ENCODE data around the gene TRIB2.

DNA sequence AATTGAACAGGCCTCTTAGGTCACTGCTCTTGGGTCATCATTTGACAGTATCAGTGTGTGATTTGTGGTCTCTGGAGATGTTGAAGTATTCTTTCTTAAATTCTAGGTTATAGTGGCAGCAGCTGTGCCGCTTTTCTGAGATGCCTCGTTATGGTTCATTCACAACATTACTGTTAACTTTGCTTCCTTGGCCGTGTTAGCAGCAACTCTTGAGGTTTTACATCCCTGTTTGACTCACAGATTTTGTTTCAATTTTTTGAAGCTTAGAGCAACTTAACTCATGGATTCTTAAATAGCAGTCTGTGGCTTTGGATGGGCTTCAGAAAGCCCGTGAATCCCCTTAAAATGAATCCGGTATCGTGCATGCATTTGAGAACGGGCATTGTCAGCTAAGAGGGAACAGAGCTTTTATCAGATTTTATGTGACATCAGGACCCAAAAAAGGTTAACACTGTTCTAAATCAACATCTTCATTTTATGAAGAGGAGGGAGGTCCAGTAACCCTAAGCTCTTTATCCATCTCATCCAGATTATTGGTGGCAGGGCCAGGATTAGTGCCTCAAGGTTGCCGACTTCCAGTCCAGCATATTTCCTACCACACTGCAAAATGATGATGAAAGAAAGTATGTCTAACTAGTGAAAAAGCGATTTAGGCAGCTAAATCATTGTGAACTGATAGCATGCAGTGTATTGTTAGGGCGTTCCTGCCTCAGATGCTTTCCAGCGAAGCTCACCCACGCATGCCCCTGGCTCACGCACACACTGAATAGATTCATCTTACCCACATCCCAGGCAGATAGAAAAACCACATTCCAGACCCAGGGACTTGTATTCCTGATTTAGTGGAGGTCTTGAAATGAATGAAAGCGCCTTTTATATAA, 5.1 kb downstream of the TRIB2 start:
- TF ChIP-seq, protein P1, sequence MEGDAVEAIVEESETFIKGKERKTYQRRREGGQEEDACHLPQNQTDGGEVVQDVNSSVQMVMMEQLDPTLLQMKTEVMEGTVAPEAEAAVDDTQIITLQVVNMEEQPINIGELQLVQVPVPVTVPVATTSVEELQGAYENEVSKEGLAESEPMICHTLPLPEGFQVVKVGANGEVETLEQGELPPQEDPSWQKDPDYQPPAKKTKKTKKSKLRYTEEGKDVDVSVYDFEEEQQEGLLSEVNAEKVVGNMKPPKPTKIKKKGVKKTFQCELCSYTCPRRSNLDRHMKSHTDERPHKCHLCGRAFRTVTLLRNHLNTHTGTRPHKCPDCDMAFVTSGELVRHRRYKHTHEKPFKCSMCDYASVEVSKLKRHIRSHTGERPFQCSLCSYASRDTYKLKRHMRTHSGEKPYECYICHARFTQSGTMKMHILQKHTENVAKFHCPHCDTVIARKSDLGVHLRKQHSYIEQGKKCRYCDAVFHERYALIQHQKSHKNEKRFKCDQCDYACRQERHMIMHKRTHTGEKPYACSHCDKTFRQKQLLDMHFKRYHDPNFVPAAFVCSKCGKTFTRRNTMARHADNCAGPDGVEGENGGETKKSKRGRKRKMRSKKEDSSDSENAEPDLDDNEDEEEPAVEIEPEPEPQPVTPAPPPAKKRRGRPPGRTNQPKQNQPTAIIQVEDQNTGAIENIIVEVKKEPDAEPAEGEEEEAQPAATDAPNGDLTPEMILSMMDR (IDR thresholded peaks at IDR 0.05), result no peak
- TF ChIP-seq EZH2 (IDR thresholded peaks at IDR 0.05) (no peak), EZH2phosphoT487 (IDR thresholded peaks at IDR 0.05) (no peak)
